WERI-Rb-1 (cell line): Measurements from ENCODE around the gene TXNDC5.

ENCODE experiments used
- DNase-seq: peaks from one replicate; pipeline ENCODE4 v3.0.0-alpha.2; 2020
- H3K27ac ChIP-seq: fragments of 250-450 bp; sonication (Bioruptor Pico); 2 replicates; pipeline ENCODE4 v1.5.1; 2020; ENCODE audit warnings: mild to moderate bottlenecking, moderate library complexity
- H3K27me3 ChIP-seq: fragments of 250-450 bp; sonication (Bioruptor Pico); 2 replicates; pipeline ENCODE4 v1.5.1; 2021; ENCODE audit warnings: mild to moderate bottlenecking, low read depth, moderate library complexity; ENCODE audit not compliant: insufficient read depth, severe bottlenecking
- H3K36me3 ChIP-seq: fragments of 250-450 bp; sonication (Bioruptor Pico); 2 replicates; pipeline ENCODE4 v1.5.1; 2020; ENCODE audit warnings: mild to moderate bottlenecking, moderate library complexity
- H3K4me3 ChIP-seq: 2 replicates; pipeline ENCODE4 v1.5.1; 2011; ENCODE audit warnings: low read depth, mild to moderate bottlenecking, control low read depth, low read length
- H3K9me3 ChIP-seq: fragments of 250-450 bp; sonication (Bioruptor Pico); 2 replicates; pipeline ENCODE4 v1.5.1; 2021; ENCODE audit warnings: mild to moderate bottlenecking, moderate library complexity; ENCODE audit not compliant: severe bottlenecking
- CTCF ChIP-seq: IDR thresholded peaks from 2 replicates; pipeline ENCODE4 v1.5.1; 2011; ENCODE audit warnings: low read depth, mild to moderate bottlenecking, control low read depth, inconsistent platforms, low read length

The TXNDC5 gene

GRCh38 chr6:7846966-7847818 lies 63.4 kb downstream of the TXNDC5 start:
- DNase-seq, result no peak
- no peaks in the 10 kb centered on the region for H3K27me3 ChIP-seq
- no peaks in the 10 kb centered on the region for H3K36me3 ChIP-seq
- H3K27ac ChIP-seq, result no peak overlapping the region
- H3K4me3 ChIP-seq, result no peak overlapping the region
- H3K9me3 ChIP-seq, result peaks cover 5% of the 10 kb centered on the region
- TF ChIP-seq CTCF, result no peak

GRCh38 chr6:7841781-7842468 lies 68.7 kb downstream of the TXNDC5 start:
- no peak overlapping the region for H3K27ac ChIP-seq
- no peak overlapping the region for H3K4me3 ChIP-seq
- no peak for TF ChIP-seq CTCF
- H3K27me3 ChIP-seq, result peaks cover 9% of the 10 kb centered on the region
- H3K36me3 ChIP-seq, result no peaks in the 10 kb centered on the region
- no peaks in the 10 kb centered on the region for H3K9me3 ChIP-seq
- DNase-seq, result no peak

GRCh38 chr6:7836371-7837026 lies 74.1 kb downstream of the TXNDC5 start:
- DNase-seq, result no peak
- H3K27me3 ChIP-seq, result peaks cover 18% of the 10 kb centered on the region
- no peak overlapping the region for H3K4me3 ChIP-seq
- TF ChIP-seq CTCF, result no peak
- no peak overlapping the region for H3K27ac ChIP-seq
- no peaks in the 10 kb centered on the region for H3K36me3 ChIP-seq
- H3K9me3 ChIP-seq, result no peaks in the 10 kb centered on the region

- Histone ChIP-seq H3K9me3 (no peaks in the 10 kb centered on the region), H3K27me3 (peaks cover 31% of the 10 kb centered on the region), H3K36me3 (no peaks in the 10 kb centered on the region), H3K27ac (no peak overlapping the region), H3K4me3 (no peak overlapping the region)
- TF ChIP-seq CTCF, result no peak
- DNase-seq, result no peak
Observed at GRCh38 chr6:7833751-7834070, 76.9 kb downstream of the TXNDC5 start.

- H3K36me3 ChIP-seq, result no peaks in the 10 kb centered on the region
- H3K27ac ChIP-seq, result no peak overlapping the region
- no peaks in the 10 kb centered on the region for H3K9me3 ChIP-seq
- H3K27me3 ChIP-seq, result peaks cover 35% of the 10 kb centered on the region
- no peak for DNase-seq
- no peak overlapping the region for H3K4me3 ChIP-seq
- no peak for TF ChIP-seq CTCF
Observed at GRCh38 chr6:7832904-7833750, 77.5 kb downstream of the TXNDC5 start.
